HFFc6 (cell line): ENCODE results near the gene RBM20. TPM values are rescaled to one million over a fixed set of nuclear protein-coding genes. Genes with fewer than 3 reads are reported as not detected.

ENCODE experiments used
- DNase-seq: peaks from one replicate; pipeline ENCODE4 v3.0.0-alpha.2; 2018
- H3K27ac Mint-ChIP-seq: 2 replicates; pipeline ENCODE4 v1.8.0; 2020; ENCODE audit warnings: mild to moderate bottlenecking, mixed read lengths
- H3K27me3 Mint-ChIP-seq: 2 replicates; pipeline ENCODE4 v1.8.0; 2021; ENCODE audit warnings: mild to moderate bottlenecking, moderate library complexity, mixed read lengths; ENCODE audit not compliant: insufficient read depth
- H3K36me3 Mint-ChIP-seq: 2 replicates; pipeline ENCODE4 v1.8.0; 2021; ENCODE audit warnings: low read depth, mixed read lengths
- H3K4me1 Mint-ChIP-seq: 2 replicates; pipeline ENCODE4 v1.8.0; 2020; ENCODE audit warnings: low read depth, mixed read lengths
- H3K4me3 Mint-ChIP-seq: 2 replicates; pipeline ENCODE4 v1.8.0; 2020; ENCODE audit warnings: mild to moderate bottlenecking, moderate library complexity, mixed read lengths
- H3K9me3 Mint-ChIP-seq: 2 replicates; pipeline ENCODE4 v1.8.0; 2020; ENCODE audit warnings: mild to moderate bottlenecking, mixed read lengths
- total RNA-seq, 6 experiments: library from RNA; stranded (reverse); fragmentation: NEBNext Ultra II Directional; extraction: Animal tissue kit (Norgen Biotek cat#: 25700); gene quantifications; 2 replicates in 1 of 6; 3 replicates in 5 of 6; pipeline ENCODE4 v1.2.3, GENCODE V29; 2021
- TF ChIP-seq, protein P1 (sequence below): fragments of 200-600 bp; sonication (generic); IDR thresholded peaks from 2 replicates; pipeline ENCODE4 v1.5.0; 2021; ENCODE audit warnings: antibody characterized with exemption, mild to moderate bottlenecking

The RBM20 gene
- total RNA-seq, 6 experiments from 2014 or later = not detected

DNA sequence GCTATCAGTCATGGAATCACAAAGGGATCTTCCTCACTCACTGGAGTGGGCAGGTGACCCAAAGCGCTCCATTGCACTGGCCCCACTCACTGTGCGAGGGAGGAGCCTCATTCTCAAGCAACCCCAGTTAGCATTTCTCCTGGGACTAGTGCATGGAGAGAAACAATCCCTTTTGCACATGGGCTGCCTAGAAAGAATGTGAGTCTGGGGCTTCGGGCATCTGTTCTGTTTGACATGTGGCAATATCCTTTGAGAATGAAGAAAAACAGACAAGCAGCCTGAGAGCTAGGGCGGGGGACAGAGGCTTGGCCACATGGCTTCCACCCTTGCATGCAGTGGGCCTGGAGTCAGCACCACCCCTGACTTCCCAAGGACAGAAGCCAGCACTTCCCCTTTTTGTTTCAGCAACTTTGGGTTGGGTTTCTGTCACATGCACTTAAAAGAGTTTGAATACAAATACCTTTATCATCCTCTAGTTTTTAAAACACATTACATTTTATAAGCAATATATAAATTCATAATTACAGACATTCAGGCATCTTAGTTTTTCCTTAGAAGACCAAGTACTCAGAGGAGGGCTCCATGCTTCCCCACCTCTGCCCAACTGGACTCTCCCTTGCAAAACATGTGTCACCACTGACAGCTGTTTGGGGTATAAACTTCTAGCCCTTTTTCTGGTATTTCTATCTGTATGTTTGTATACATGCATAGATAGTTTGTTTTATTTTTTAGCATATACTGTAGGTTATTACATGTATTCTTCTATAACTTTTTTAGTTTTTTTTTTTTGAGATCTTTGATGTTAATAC is 73.8 kb downstream of the RBM20 start:
- TF ChIP-seq, protein P1, sequence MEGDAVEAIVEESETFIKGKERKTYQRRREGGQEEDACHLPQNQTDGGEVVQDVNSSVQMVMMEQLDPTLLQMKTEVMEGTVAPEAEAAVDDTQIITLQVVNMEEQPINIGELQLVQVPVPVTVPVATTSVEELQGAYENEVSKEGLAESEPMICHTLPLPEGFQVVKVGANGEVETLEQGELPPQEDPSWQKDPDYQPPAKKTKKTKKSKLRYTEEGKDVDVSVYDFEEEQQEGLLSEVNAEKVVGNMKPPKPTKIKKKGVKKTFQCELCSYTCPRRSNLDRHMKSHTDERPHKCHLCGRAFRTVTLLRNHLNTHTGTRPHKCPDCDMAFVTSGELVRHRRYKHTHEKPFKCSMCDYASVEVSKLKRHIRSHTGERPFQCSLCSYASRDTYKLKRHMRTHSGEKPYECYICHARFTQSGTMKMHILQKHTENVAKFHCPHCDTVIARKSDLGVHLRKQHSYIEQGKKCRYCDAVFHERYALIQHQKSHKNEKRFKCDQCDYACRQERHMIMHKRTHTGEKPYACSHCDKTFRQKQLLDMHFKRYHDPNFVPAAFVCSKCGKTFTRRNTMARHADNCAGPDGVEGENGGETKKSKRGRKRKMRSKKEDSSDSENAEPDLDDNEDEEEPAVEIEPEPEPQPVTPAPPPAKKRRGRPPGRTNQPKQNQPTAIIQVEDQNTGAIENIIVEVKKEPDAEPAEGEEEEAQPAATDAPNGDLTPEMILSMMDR = no peak
- Mint-ChIP-seq H3K27ac (no peak overlapping the region), H3K4me3 (no peak overlapping the region), H3K4me1 (no peaks in the 10 kb centered on the region), H3K9me3 (no peaks in the 10 kb centered on the region), H3K36me3 (no peaks in the 10 kb centered on the region), H3K27me3 (peaks cover 43% of the 10 kb centered on the region)
- DNase-seq = no peak

GRCh38 chr10:110721406-110722038 is 77.4 kb downstream of the RBM20 start:
- Mint-ChIP-seq H3K27ac (no peak overlapping the region), H3K4me3 (no peak overlapping the region), H3K27me3 (peaks cover 48% of the 10 kb centered on the region), H3K36me3 (no peaks in the 10 kb centered on the region), H3K9me3 (no peaks in the 10 kb centered on the region), H3K4me1 (peaks cover 5% of the 10 kb centered on the region; the same call in 1 of the 2 replicates)
- TF ChIP-seq, protein P1 = no peak
- DNase-seq = no peak

- no peak for DNase-seq
- peaks cover 35% of the 10 kb centered on the region for H3K27me3 Mint-ChIP-seq
- H3K36me3 Mint-ChIP-seq = no peaks in the 10 kb centered on the region
- H3K9me3 Mint-ChIP-seq = no peaks in the 10 kb centered on the region
- TF ChIP-seq, protein P1 = no peak
- no peak overlapping the region for H3K4me3 Mint-ChIP-seq
- peaks cover 5% of the 10 kb centered on the region; the same call in 1 of the 2 replicates for H3K4me1 Mint-ChIP-seq
- no peak overlapping the region for H3K27ac Mint-ChIP-seq
These were observed 79.2 kb downstream of the RBM20 start for GRCh38 chr10:110723224-110723891.

DNA sequence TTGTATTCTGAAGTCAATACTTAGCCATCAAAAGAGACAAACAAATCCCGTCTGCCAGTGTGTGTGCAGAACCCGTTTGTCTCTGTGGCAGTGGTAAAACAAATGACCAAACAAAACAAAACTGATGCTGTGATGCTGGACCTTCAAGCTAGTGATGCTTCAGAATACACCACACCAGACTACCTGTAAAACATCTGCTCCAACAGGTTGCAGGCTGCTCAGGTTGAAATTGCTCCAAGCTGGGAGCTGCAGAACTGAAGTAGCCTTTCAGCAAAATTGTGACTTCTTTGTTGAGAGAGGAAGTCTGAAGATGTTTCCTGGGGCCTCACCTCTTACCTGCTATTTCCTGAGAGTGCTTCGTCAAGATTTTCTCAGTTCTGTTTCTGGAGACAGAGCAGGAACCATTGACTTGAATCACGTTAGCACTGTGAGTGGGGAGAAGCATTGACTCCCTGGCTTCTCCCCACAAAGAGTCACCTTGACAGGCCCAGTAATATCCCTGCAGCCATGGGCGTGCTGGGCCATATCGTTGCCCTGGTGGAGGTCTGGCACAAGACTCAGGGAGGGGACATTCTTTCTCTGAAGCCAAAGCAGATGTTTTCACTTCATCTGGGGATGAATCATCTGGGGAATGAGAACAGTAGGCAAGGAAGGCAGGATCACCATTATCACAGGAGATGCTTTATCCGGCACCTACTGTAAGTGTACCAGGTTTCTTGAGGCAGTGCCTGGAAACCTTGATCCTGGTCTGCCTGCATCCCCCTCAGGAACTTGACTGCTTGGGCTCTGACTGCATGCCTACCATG is 80.2 kb downstream of the RBM20 start:
- peaks cover 5% of the 10 kb centered on the region; the same call in 1 of the 2 replicates for H3K4me1 Mint-ChIP-seq
- peaks cover 33% of the 10 kb centered on the region for H3K27me3 Mint-ChIP-seq
- H3K36me3 Mint-ChIP-seq = no peaks in the 10 kb centered on the region
- DNase-seq = no peak
- no peak overlapping the region for H3K4me3 Mint-ChIP-seq
- no peaks in the 10 kb centered on the region for H3K9me3 Mint-ChIP-seq
- TF ChIP-seq, protein P1 = no peak
- no peak overlapping the region for H3K27ac Mint-ChIP-seq

DNA sequence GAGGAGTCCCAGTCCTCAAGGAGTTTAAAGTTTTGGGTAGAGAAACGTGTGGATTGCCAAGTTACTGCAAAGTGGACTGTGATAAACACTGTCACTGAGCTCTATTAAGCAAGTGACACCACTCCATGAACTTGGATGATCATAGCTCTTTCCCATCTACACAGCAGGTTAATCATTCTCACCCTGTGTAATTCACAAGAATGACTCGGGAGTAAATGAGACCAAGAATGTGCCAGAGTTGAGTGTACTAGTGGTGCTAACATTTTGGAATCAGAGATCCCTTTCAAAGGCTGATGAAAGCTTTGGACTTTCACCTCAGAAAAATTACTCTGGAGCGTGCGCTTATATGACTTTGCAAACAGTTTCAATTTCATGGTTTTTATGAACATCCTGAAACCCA is 80.8 kb downstream of the RBM20 start:
- TF ChIP-seq, protein P1 = no peak
- H3K36me3 Mint-ChIP-seq = no peaks in the 10 kb centered on the region
- no peak for DNase-seq
- peaks cover 5% of the 10 kb centered on the region; the same call in 1 of the 2 replicates for H3K4me1 Mint-ChIP-seq
- H3K4me3 Mint-ChIP-seq = no peak overlapping the region
- peaks cover 29% of the 10 kb centered on the region for H3K27me3 Mint-ChIP-seq
- H3K27ac Mint-ChIP-seq = no peak overlapping the region
- no peaks in the 10 kb centered on the region for H3K9me3 Mint-ChIP-seq
